ENCODE results near the gene ARSI.

ARSI gene

GRCh38 chr5:150302301-150303069 is at the start of gene ARSI:
Gene ARSI, minus strand, starts transcription at chr5:150302905. Its CDS starts 532 bp downstream, at chr5:150302373.
- DNase-seq (ENCODE audit: low read depth in 3 of 3): no peak

DNA sequence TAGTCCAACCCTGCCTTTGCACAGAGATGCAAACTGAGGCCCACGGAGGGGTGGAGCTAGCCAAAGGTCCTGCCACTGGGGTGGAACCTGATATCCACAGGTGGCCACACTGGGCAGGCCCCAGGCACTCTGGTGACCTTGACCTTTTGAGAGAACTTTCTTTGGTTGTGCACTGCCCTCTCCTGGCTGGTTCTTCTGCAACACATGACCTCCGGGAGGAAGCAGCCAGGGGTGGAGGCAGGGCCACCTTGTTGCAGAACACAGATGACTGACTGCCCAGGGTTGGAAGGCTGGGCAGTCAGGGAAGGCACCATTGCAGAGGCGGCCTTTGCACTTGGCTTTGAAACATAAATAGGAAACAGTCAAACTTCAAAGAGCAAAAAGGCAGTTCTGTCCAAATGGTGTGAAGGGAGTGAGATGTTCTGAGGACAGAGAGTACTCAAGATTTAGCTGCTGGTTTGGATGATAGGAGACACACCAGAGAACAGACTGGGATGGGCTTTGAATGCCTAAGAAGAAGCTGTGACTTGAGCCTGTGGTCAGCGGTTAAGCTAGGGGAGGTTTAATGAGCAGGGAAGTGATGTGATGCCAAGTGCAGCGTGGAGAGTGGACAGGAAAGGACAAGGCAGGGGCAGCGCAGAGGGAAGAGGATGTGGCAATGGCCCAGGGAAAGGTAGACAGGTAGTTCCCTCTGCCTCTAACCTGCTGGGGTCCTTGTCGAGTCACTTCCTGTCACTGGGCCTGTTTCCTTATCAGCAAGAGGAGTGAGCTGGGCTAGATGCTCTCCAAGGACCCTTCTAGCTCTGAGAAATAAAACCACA is 48.0 kb upstream of the ARSI start:
- DNase-seq (ENCODE audit: low read depth in 3 of 3): peak; percentile 19 to 32 (median 24)

DNA sequence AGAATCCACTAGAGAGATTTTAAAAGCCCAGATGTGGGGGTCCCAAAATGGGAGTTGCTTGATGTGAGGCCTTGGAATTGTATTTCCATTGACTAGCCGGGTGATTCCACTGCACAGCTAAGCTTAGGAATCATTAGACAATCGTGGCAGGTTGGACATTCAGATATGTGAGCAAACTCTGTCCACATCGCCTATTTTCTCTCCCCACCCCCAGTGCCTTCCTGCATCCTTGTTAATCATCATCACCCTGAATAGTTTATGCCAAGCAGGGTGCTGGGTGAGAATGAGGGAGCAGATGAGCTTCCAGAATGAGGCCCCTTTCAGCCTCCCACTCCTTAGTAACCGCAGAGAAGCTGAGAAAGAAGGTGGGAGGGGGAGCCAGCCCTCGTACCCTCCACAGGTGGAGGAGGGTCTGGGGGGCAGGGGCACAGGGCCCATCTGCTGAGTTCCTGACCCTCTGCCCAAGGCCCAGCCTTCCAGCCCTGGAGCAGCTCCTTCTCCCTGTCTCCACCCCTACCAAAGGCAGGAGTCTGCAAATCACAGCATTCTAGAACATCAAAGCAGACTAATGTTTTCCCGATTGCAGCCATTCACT is 47.1 kb upstream of the ARSI start:
- DNase-seq (ENCODE audit: low read depth in 3 of 3): no peak

GRCh38 chr5:150347451-150347850 is 44.7 kb upstream of the ARSI start:
- no peak for DNase-seq (ENCODE audit: low read depth in 3 of 3)

DNA sequence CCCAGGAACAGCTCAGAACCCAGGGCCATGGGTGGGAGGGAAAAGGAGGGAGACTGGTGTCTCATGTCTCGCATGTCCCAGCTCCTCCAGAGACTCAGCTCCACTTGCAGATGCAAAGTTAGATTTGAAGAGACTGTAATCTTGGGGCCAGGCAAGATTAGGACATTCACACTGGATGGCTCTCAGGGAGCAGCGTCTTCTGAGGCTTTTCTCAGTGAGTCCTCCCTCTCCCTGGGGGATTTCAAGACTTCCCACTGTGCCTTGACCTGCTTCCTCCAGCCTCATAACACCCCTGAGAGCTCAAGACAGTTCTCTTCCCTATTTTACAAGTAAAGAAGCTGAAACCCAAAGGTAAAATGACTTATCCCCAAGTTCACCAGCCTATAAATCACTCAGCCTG is 44.3 kb upstream of the ARSI start:
- no peak for DNase-seq (ENCODE audit: low read depth in 3 of 3)

DNA sequence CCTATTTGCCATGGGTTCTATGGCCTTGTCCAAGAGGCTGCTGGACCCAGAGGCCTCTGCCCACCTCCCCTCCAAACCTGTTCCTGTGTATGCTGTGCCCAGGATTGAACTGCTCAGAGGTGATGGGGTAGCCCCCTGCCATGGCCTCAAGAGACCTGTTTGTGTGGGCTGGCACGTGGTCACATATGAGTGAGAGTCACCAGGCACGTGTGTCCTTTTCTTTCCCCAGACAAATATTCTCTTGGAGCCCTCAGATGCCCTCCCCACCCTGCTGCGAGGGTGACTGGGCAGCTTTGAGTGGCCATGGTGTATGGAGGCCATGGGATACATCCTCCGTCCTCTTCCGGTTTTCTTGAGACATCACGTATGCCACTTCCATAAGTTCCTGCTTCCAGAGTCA is 43.9 kb upstream of the ARSI start:
- no peak for DNase-seq (ENCODE audit: low read depth in 3 of 3)

GRCh38 chr5:150345716-150346115 is 43.0 kb upstream of the ARSI start:
- no peak for DNase-seq (ENCODE audit: low read depth in 3 of 3)

DNA sequence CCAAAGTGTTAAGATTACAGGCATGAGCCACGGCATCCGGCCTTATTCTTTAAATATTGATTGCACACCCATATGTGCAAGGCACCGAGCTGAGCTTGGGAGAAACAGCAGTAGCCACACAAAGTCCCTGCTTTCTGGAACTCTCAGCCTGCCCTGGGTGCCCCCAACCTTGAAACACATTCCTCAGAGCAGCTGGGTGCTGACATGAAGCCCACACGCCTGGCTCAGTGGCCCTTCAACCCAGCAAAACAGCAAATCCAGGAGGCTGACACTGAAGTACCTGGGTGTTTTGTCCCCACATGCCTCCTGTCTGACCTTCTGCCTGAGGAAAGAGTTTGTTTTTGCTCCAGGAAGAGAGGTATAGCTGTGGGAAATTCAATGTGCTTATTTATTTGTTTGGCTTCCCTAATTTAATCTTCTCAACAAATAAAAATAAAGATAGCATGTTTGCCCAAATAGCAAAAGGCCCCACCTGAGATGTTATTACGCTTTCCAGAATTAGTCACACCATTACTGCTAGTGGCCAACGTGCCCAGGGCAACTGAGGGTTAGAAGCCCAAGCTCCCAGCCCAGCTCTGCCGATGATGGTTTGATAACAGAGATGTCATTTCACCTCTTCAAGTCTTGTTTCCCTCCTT is 41.4 kb upstream of the ARSI start:
- DNase-seq (ENCODE audit: low read depth in 3 of 3): no peak

DNA sequence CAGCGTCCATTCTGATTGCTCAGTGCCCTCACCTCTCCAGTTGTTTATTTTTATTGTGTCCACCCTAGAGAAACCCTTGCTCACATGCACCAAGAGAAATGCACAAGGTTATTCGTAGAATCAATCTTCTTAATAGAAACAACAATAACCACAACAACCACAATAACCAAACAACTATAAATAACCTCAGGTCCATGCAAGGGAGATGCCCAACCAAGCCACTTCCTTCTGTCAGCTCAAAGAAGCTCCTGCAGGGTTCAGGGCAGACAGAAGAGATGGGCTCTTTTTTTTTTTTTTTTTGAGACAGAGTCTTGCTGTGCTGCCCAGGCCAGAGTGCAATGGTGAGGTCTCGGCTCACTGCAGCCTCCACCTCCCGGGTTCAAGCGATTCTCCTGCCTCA is 39.9 kb upstream of the ARSI start:
- DNase-seq (ENCODE audit: low read depth in 3 of 3): no peak

GRCh38 chr5:150341989-150342388 is 39.3 kb upstream of the ARSI start:
- DNase-seq (ENCODE audit: low read depth in 3 of 3): no peak

DNA sequence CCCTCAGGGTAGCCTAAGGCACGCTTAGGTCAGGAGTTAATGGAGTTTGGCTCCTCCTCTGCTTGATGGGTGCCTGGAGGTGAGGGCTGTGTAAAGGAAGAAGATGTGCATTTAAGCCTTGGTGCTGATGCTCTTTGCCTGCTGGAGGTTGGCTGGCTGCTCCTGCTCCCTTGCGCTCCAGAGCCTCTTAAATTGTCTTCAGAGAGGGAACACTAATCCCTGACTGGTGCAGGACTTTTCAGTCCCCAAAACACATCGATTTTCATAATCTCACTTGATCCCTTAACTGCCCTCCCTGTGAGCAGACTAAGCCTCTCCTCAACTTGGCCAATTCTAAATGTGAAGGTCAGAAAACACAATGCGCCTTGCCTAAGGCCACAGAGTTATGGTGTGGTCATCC is 38.6 kb upstream of the ARSI start:
- no peak for DNase-seq (ENCODE audit: low read depth in 3 of 3)

DNA sequence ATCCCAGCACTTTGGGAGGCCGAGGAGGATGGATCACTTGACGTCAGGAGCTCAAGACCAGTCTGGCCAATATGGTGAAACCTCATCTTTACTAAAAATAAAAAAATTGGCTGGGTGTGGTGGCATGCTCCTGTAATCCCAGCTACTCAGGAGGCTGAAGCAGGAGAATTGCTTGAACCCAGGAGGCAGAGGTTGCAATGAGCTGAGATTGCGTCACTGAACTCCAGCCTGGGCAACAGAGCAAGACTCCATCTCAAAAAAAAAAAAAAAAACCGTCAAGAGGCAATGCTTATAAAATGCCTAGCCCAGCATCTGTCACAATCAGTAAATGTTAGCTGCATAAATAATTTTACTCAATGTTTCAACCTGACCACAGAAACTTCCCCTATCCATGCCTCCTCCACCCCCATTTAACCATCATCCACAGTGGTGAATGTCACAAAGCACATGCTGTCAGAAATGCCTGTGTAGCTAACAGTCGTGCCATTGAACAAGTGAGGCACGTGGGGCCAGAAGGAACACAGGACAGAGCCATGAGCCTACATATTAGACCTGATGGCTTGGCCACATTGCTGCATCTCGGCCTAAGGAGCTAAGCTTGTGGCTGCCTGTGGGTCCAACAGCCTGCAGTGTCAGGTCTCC is 38.0 kb upstream of the ARSI start:
- no peak for DNase-seq (ENCODE audit: low read depth in 3 of 3)

DNA sequence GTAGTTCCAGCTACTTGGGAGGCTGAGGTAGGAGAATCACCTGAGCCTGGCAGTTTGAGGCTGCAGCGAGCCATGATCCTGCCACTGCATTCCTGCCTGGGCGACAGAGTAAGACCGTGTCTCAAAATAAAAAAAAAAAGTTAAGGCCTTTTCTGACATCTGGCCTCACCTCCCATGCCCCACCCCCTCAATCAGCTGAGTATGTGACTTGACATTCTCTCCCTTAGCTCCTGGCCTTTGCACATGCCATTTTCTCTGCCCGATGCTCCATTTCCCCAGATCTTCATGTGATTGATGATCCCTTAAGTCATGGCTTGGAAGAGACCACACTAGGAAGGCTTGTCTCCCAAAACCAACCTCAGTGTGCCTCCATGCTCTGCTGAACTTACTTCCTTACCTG is 37.1 kb upstream of the ARSI start:
- no peak for DNase-seq (ENCODE audit: low read depth in 3 of 3)

- no peak for DNase-seq (ENCODE audit: low read depth in 3 of 3)
Measured at GRCh38 chr5:150339165-150339564, 36.5 kb upstream of the ARSI start.

- no peak for DNase-seq (ENCODE audit: low read depth in 3 of 3)
Measured at GRCh38 chr5:150338546-150338945, 35.8 kb upstream of the ARSI start.

- no peak for DNase-seq (ENCODE audit: low read depth in 3 of 3)
Measured at GRCh38 chr5:150335778-150336177, 33.1 kb upstream of the ARSI start.

DNA sequence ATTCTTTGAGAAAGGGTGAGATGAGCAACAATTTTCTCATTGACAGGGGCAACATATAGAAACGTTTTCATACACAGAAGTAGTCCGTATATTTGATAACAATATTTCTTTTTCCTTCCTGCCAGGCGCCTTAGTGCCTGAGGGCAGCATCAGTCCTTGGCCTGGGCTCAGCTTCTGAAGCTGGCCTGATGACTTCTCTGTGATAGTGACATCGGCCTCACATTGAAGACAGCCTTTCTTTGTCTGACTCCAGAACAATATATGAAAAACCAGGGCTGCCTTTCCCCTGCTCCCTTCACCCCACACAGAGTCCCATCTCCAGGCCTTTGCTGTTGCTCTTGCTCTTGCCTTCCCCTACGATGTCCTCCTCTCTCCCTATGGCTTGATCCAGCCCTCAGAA is 30.7 kb upstream of the ARSI start:
- no peak for DNase-seq (ENCODE audit: low read depth in 3 of 3)

DNA sequence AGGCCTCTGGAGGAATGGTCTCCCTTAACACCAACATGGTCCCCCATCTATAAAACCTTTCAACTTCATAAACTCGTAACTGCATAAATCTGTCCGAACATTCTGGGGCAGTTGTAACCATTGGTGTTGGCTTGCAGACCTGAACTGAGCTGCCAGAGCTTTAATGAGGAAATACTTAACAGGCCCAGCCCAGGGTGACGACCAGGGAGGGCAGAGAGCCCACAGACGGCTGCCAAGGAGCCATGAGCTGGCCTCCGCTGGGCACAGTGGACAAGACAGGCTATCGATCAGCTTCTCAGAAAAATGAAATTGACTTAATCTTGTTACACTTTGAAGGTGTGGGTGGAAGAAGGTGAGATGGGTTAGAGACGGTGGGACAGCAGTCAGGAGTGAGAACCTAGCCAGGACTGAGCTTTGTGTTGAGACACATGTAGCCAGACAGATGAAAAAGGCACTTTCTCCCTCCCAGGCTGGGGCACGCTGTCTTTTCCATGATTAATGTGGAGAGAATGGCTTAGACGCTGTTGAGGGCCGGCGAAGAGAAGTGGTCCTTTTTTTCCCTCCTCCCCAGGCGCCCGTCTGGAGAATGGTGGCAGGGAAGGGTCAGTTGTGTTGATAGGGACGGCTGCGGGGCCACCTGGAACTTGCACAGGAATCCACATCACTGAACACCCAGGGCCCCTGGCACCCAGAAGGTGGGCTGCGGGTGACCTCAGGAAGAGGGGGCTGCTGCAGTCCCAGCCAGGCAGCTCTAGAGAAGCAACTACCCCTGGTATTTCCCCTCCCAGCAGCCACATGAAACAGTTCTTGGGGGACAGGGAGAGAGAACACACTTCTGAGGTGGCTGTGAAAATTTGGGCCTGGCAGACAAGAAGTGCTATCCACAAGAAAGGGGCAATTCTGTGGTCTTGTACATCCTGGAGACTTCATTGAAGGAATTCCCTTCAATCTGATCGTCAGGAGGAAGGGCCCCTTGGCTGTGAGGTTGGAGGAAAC is 27.5 kb upstream of the ARSI start:
- no peak for DNase-seq (ENCODE audit: low read depth in 3 of 3)

DNA sequence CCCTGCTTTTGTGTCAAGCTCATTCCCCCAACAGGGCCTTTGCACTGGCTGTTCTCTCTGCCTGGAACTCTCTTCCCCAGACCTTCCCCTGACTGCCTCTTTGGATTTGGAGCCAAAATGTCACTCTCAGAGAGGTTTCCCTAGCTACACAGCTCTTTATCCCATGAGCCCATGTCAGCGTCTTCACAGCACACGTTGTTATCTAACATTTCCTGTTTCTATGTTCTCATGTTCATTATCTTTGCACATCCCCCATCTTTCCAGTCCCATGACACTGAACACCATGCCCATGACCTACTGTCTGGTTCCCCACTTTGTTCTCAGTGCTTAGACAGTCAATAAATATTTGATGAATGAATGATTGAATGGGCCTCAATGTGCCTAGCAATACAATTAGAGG is 26.3 kb upstream of the ARSI start:
- DNase-seq (ENCODE audit: low read depth in 3 of 3): no peak

DNA sequence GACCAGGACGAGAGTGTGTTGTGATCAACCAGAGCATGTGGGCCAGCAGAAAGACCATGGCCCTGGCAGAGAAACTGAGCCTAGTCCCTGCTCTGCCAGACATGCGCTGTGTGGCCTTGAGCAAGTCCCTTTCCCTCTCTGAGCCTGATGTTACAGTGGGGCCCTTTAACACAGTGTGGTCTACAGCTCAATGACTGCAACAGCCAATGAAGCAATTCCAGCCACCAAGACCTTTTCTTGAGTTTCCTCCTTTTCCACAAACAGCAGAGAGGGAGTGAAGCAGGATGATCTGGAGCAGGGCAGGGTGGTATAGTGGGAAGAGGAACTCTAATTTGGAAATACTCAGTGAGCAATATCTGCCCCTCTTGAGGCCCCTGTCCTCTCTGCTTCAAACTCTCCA is 25.8 kb upstream of the ARSI start:
- DNase-seq (ENCODE audit: low read depth in 3 of 3): no peak

DNA sequence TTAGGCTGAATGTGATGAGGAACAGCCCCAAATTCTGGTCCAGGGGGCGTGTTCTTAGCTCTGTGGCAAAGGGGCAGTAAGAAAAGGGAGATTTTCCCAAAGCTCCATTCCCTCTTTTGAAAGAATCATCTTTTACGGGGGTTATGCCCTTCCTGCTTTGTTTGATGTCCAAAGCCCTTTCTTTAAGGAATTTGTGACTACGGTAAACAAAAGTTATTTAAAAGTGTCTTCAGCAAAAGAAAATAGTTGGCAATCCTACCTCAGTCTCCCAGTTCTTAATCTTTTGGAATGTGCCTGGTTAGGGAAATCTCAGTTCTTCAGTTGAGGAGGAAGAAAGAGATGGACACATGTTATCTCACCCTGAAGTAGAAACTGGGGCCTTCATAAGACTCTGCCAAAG is 24.4 kb upstream of the ARSI start:
- no peak for DNase-seq (ENCODE audit: low read depth in 3 of 3)

Measured in stimulated activated CD4-positive, alpha-beta T cell treated with anti-CD3 and anti-CD28 coated beads, TNF-alpha, amount 100 ng/mL, for 48 hours (primary cell).